HepG2 (cell line): ENCODE results near the gene UQCR11. TPM values are rescaled to one million over a fixed set of nuclear protein-coding genes. Genes with fewer than 3 reads are reported as not detected.

Source experiments
- ATAC-seq: fragments of 200-7000 bp; cut with Tn5 transposase; 3 replicates; pipeline ENCODE4 v1.9.1; 2020; ENCODE audit warnings: mild to moderate bottlenecking, moderate library complexity
- BruUV-seq: library from RNA; stranded (reverse); fragments of 400-500 nt; replicated peaks from 2 replicates; lab custom pipeline; 2021; lab: Mats Ljungman, UMichigan
- CTCF ChIA-PET: fragments of 300-600 bp; formaldehyde crosslinking; extraction: SDS; loops from one replicate; lab custom pipeline; 2021; ENCODE audit warnings: low total read pairs, inconsistent platforms, low intra/inter-chr PET ratio; lab: Yijun Ruan, JAX
- POLR2A ChIA-PET: fragments of 350-600 bp; sonication (Branson Sonifier 250); formaldehyde crosslinking; loops from one replicate; lab custom pipeline; 2020; ENCODE audit warnings: antibody characterized with exemption, inconsistent platforms; lab: Yijun Ruan, JAX
- DNase-seq: peaks from one replicate; pipeline ENCODE4 v3.0.0-alpha.2; 2015; ENCODE audit warnings: low spot score
- FAIRE-seq: peaks from 3 replicates; lab custom pipeline; 2011; peaks lifted over from hg19 to GRCh38; lab: Jason Lieb, UNC
- H2AFZ ChIP-seq: one replicate; pipeline ENCODE4 v1.6.1; 2011; ENCODE audit warnings: low read length, inconsistent platforms
- H3K27ac ChIP-seq: fragments of 300-600 bp; 3 replicates; pipeline ENCODE4 v1.8.0; 2011; ENCODE audit warnings: mixed run types, mild to moderate bottlenecking, mixed read lengths, low read length, inconsistent platforms; ENCODE audit not compliant: insufficient read depth; ENCODE audit errors: extremely low read length
- H3K27me3 ChIP-seq, 2 experiments: fragments of 200-600 bp in 1 of 2; 2 replicates in 1 of 2; 3 replicates in 1 of 2; pipeline versions ENCODE4 v1.6.0 to v1.8.0; 2011; ENCODE audit warnings: low read length in 2 of 2, mild to moderate bottlenecking in 2 of 2, moderate library complexity in 2 of 2, inconsistent platforms in 1 of 2; ENCODE audit not compliant: insufficient read depth in 2 of 2, control insufficient read depth in 1 of 2
- H3K36me3 ChIP-seq, 2 experiments: fragments of 200-600 bp in 1 of 2; replicated peaks in 1 of 2; 2 replicates in 1 of 2; 3 replicates in 1 of 2; pipeline versions ENCODE4 v1.5.1 to v1.8.0; 2011; ENCODE audit warnings: low read length in 2 of 2, inconsistent platforms in 1 of 2; ENCODE audit not compliant: insufficient read depth in 2 of 2, control insufficient read depth in 1 of 2
- H3K4me1 ChIP-seq: 2 replicates; pipeline ENCODE4 v1.5.1; 2012; ENCODE audit warnings: low read length, inconsistent platforms; ENCODE audit not compliant: insufficient read depth
- H3K4me2 ChIP-seq: 2 replicates; pipeline ENCODE4 v1.6.0; 2011; ENCODE audit warnings: low read depth, low read length, inconsistent platforms
- H3K4me3 ChIP-seq, 3 experiments: fragments of 200-600 bp in 1 of 3; sonication (generic), shearing (Covaris generic) in 1 of 3; replicated peaks in 1 of 3; 2 replicates each; pipeline ENCODE4 v1.5.1; 2011 to 2016; ENCODE audit warnings: low read length in 3 of 3, inconsistent platforms in 2 of 3, low read depth in 2 of 3, mild to moderate bottlenecking in 2 of 3, control low read depth in 1 of 3, mixed read lengths in 1 of 3; ENCODE audit not compliant: insufficient read depth in 1 of 3
- H3K79me2 ChIP-seq: one replicate; pipeline ENCODE4 v1.6.1; 2011; ENCODE audit warnings: low read length, inconsistent platforms; ENCODE audit not compliant: insufficient read depth
- H3K9ac ChIP-seq: 2 replicates; pipeline ENCODE4 v1.6.0; 2011; ENCODE audit warnings: mild to moderate bottlenecking, low read depth, low read length, inconsistent platforms; ENCODE audit not compliant: insufficient read depth
- H3K9me3 ChIP-seq: 2 replicates; pipeline ENCODE4 v1.5.1; 2012; ENCODE audit warnings: mild to moderate bottlenecking, low read length
- H4K20me1 ChIP-seq: 2 replicates; pipeline ENCODE4 v1.6.0; 2011; ENCODE audit warnings: inconsistent platforms, mild to moderate bottlenecking, low read length, moderate library complexity; ENCODE audit not compliant: insufficient read depth
- AHR ChIP-seq: IDR thresholded peaks from 2 replicates; pipeline ENCODE4 v1.6.1; 2018; ENCODE audit warnings: missing genetic modification reagents, missing compliant biosample characterization
- CREB1 ChIP-seq, 2 experiments: fragments of 450-650 bp in 1 of 2; IDR thresholded peaks; 2 replicates each; pipeline ENCODE4 v1.6.1; 2016 to 2017; ENCODE audit warnings: control low read depth in 1 of 2, mild to moderate bottlenecking in 1 of 2, missing compliant biosample characterization in 1 of 2, missing genetic modification characterization in 1 of 2
- HDAC1 ChIP-seq: sonication (generic); formaldehyde crosslinking; IDR thresholded peaks from 2 replicates; pipeline ENCODE4 v1.5.1; 2020; ENCODE audit warnings: mild to moderate bottlenecking, missing genetic modification reagents
- NFE2L2 ChIP-seq: fragments of 150-350 bp; IDR thresholded peaks from 2 replicates; pipeline ENCODE4 v1.6.1; 2014; ENCODE audit warnings: low read length
- ZNF136 ChIP-seq: sonication (generic); formaldehyde crosslinking; IDR thresholded peaks from 2 replicates; pipeline ENCODE4 v1.8.1; 2022; ENCODE audit warnings: low read depth, mild to moderate bottlenecking, moderate library complexity, missing genetic modification reagents
- ZNF326 ChIP-seq: sonication (generic); formaldehyde crosslinking; IDR thresholded peaks from 2 replicates; pipeline ENCODE4 v1.4.0; 2020; ENCODE audit warnings: missing genetic modification reagents, borderline replicate concordance
- WGBS: methylation state at CpG from one replicate; pipeline ENCODE4 v1.1.6; 2017; ENCODE audit warnings: low lambda C conversion rate; 5-methylcytosine and 5-hydroxymethylcytosine counted together
- in situ Hi-C: cut with HindIII; loops from 2 replicates; pipeline ENCODE4 v1.10.0; 2017; ENCODE audit warnings: low pct_unique_long_range_greater_than_20kb; ENCODE audit not compliant: extremely low pct_ligation_motif_present
- intact Hi-C: fragments of 100-400 bp; cut with micrococcal nuclease; formaldehyde crosslinking; loops from one replicate; pipeline ENCODE4 v1.10.0; 2022; ENCODE audit not compliant: unreplicated experiment
- polyA plus RNA-seq, 8 experiments: library from polyadenylated mRNA; depleted of rRNA in 3 of 8; stranded (reverse) in 7 of 8; unstranded in 1 of 8; fragments of >200 nt; fragmentation: Illumina TruSeq in 4 of 8; extraction: Trizol in 4 of 8; gene quantifications; 2 replicates each; pipeline versions ENCODE4 v1.2.1 to v1.2.3, GENCODE V29; 2011 to 2016; ENCODE audit warnings: low read depth in 4 of 8, missing spikeins in 1 of 8, mixed read lengths in 1 of 8; ENCODE audit not compliant: insufficient read depth in 1 of 8
- total RNA-seq, 5 experiments: library from RNA; depleted of rRNA; stranded (reverse); fragments of >200 nt; fragmentation: Illumina TruSeq; extraction: Trizol; gene quantifications; 2 replicates each; pipeline ENCODE4 v1.2.3, GENCODE V29; 2016; ENCODE audit warnings: low read depth in 1 of 5

Gene UQCR11
- total and polyA plus RNA-seq, 2 of the 13 experiments (the other 11 are each of a cell fraction or from before 2014, with no cell fraction given) = 125 to 214 TPM

DNA sequence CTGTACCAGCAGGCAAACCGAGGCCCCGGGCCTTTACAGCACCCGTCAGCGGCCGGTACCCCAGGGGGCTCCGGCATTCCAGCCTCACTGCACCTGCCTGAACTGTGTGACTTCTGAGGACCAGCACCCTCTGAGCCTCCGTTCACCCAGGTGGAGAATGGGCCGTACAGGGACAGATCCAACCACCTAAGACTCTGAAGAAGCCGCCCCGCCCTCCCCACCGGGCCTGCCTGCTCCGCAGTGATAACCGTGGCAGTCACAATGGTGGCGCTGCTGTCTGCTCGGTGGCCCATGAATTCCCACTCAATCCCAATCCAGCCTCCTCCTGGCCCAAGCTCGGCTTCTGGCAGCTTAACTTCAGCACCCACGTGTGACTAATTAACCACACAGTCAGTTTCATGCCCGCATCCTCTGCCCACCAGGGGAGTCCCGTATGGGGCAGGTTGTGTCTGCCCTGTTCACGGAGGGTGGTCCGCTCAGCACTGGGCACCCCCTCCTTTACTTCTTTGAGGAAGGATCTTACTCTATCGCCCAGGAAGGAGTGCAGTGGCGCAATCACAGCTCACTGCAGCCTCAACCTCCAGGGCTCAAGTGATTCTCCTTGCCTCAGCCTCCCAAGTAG, 43.8 kb upstream of the UQCR11 start:
- Histone ChIP-seq H2AFZ (no peak overlapping the region), H3K27ac (no peak overlapping the region), H3K79me2 (peaks cover 15% of the 10 kb centered on the region), H3K4me1 (peaks cover 15% of the 10 kb centered on the region), H3K9me3 (no peaks in the 10 kb centered on the region), H3K4me2 (no peak overlapping the region), H3K4me3 (no peak overlapping the region), H3K27me3 (no peaks in the 10 kb centered on the region), H3K36me3 (peaks cover 2 to 39% of the 10 kb centered on the region in 2 experiments; a peak in 4 of 5 replicates), H3K9ac (no peak overlapping the region), H4K20me1 (no peaks in the 10 kb centered on the region)
- in situ Hi-C loops (no loop called here), intact Hi-C loops (no loop called here)
- CTCF ChIA-PET = no interaction called here
- 97% methylated on average over 6 of the region's 23 CpGs for WGBS
- FAIRE-seq (no peak), DNase-seq (no peak), ATAC-seq (no peak)
- BruUV-seq = no TSS peak
- POLR2A ChIA-PET = no interaction called here
- no peak for TF ChIP-seq AHR (CRISPR knock-in tag)
- TF ChIP-seq HDAC1 = no peak
- TF ChIP-seq ZNF326 (CRISPR knock-in tag) = no peak
- no peak for TF ChIP-seq CREB1 (IDR thresholded peaks at IDR 0.05)
- TF ChIP-seq CREB1 (CRISPR knock-in tag; IDR thresholded peaks at IDR 0.05) = no peak

DNA sequence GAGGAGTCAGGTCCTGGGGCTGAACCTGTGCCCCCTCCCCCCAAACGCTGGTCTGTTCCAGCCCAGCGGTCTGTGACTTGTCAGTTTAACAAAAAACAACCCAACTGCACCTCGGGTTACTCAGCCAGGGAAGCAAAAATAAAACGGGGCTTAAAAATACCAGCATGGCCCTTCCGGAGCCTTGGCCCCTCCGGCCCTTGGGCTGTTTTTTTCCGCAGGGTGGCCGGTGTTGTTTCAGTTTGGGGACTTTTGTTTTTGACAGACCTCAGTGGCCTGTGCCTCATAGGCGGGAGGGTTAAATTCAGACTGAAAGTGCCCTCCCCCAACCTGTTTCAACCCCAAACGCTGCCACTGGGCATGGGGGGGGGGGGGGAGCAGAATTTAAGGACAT, 43.2 kb upstream of the UQCR11 start:
- Histone ChIP-seq H3K4me1 (peaks cover 13% of the 10 kb centered on the region), H3K9ac (no peak overlapping the region), H3K27ac (no peak overlapping the region), H3K36me3 (peaks cover 2 to 41% of the 10 kb centered on the region in 2 experiments; a peak in 4 of 5 replicates), H3K4me3 (no peak overlapping the region), H3K9me3 (no peaks in the 10 kb centered on the region), H3K27me3 (no peaks in the 10 kb centered on the region), H3K79me2 (peaks cover 15% of the 10 kb centered on the region), H4K20me1 (no peaks in the 10 kb centered on the region)
- ChIA-PET POLR2A (no interaction called here), CTCF (no interaction called here)
- intact Hi-C loops (no loop called here), in situ Hi-C loops (no loop called here)
- no TSS peak for BruUV-seq
- TF ChIP-seq NFE2L2 (no peak), ZNF136 (CRISPR knock-in tag) (no peak)
- TF ChIP-seq, all 625 proteins: peak for 0
- no peak overlapping the region for H3K4me2 ChIP-seq
- no peak for ATAC-seq
- DNase-seq = no peak
- no peak overlapping the region for H2AFZ ChIP-seq
- no peak for FAIRE-seq
- 98% methylated on average over 10 of the region's 10 CpGs for WGBS
